K562 (cell line): ENCODE measurements around the gene BCKDK. TPM values are rescaled to one million over a fixed set of nuclear protein-coding genes. Genes with fewer than 3 reads are reported as not detected.

Experiments
- ATF1 ChIP-seq, 2 experiments: fragments of 450-650 bp in 1 of 2; IDR thresholded peaks; 2 replicates each; pipeline ENCODE4 v1.6.1; 2016; ENCODE audit warnings: missing compliant biosample characterization in 1 of 2, missing genetic modification characterization in 1 of 2
- FOXA3 ChIP-seq, 2 experiments: fragments of 450-650 bp in 1 of 2; sonication (generic) in 1 of 2; formaldehyde crosslinking; IDR thresholded peaks in 1 of 2; conservative IDR thresholded peaks in 1 of 2; 2 replicates each; pipeline versions ENCODE4 v1.4.0 to v1.8.0; 2020 to 2022; ENCODE audit warnings: mild to moderate bottlenecking in 2 of 2, missing genetic modification reagents in 1 of 2
- JUN ChIP-seq, 2 experiments: sonication (generic) in 1 of 2; formaldehyde crosslinking in 1 of 2; IDR thresholded peaks; 2 replicates each; pipeline versions ENCODE4 v1.6.1 to v1.8.0; 2012 to 2022; ENCODE audit warnings: borderline replicate concordance in 2 of 2, mild to moderate bottlenecking in 2 of 2, improper control_type of control experiment in 1 of 2, low read depth in 1 of 2, low read length in 1 of 2, missing genetic modification reagents in 1 of 2
- PHF8 ChIP-seq: fragments of 200-600 bp; sonication (generic); IDR thresholded peaks from 2 replicates; pipeline ENCODE4 v1.6.1; 2012; ENCODE audit warnings: mixed run types, mild to moderate bottlenecking, inconsistent platforms, low read length, moderate library complexity, borderline replicate concordance
- SETDB1 ChIP-seq: IDR thresholded peaks from one replicate; pipeline ENCODE4 v1.6.1; 2012; ENCODE audit warnings: low read length, control low read depth, inconsistent platforms
- VEZF1 ChIP-seq: fragments of 200-800 bp; sonication (Bioruptor generic); IDR thresholded peaks from 2 replicates; pipeline ENCODE4 v1.6.1; 2017; ENCODE audit warnings: missing genetic modification characterization, missing compliant biosample characterization
- ZNF253 ChIP-seq: fragments of 250-450 bp; sonication (Bioruptor Pico); conservative IDR thresholded peaks from 2 replicates; pipeline ENCODE4 v1.6.1; 2021; ENCODE audit warnings: mild to moderate bottlenecking
- ZNF592 ChIP-seq: fragments of 450-650 bp; IDR thresholded peaks from 2 replicates; pipeline ENCODE4 v1.6.1; 2017; ENCODE audit warnings: antibody characterized with exemption, mild to moderate bottlenecking
- polyA plus RNA-seq, 8 experiments: library from polyadenylated mRNA; depleted of rRNA in 4 of 8; stranded (reverse) in 5 of 8; unstranded in 3 of 8; fragments of >200 nt; fragmentation: Nextera tagmentation in 2 of 8; fragmentation: Illumina TruSeq in 1 of 8; extraction: Ambion mirVana in 2 of 8; extraction: Trizol in 1 of 8; gene quantifications; 2 replicates each; pipeline versions ENCODE4 v1.2.1 to v1.2.3, GENCODE V29; 2011 to 2014; ENCODE audit warnings: inconsistent platforms in 1 of 8, missing spikeins in 1 of 8
- total RNA-seq, 7 experiments: library from RNA; depleted of rRNA in 6 of 7; stranded (reverse); fragments of >200 nt in 6 of 7; fragmentation: Illumina TruSeq in 2 of 7; extraction: Trizol in 2 of 7; gene quantifications; 2 replicates each; pipeline versions ENCODE4 v1.2.1 to v1.2.3, GENCODE V29; 2011 to 2021; ENCODE audit warnings: low replicate concordance in 1 of 7
- TF ChIP-seq, protein P1 (sequence below), 2 experiments: fragments of 450-650 bp in 1 of 2; sonication (generic) in 1 of 2; formaldehyde crosslinking in 1 of 2; IDR thresholded peaks; 2 replicates each; pipeline versions ENCODE4 v1.7.1 to v1.9.0; 2016 to 2022; ENCODE audit warnings: inconsistent platforms in 1 of 2, mild to moderate bottlenecking in 1 of 2, missing genetic modification reagents in 1 of 2

BCKDK gene
- total and polyA plus RNA-seq, 9 of the 15 experiments (the other 6 are each of a cell fraction or from before 2014, with no cell fraction given) = 0.58 to 34.8 (median 13.1) TPM

- TF ChIP-seq ZNF592 (no peak), VEZF1 (CRISPR knock-in tag) (peak; percentile 88), PHF8 (peak; percentile 80; the same call in 1 of the 2 replicates), JUN (IDR thresholded peaks at IDR 0.05; ENCODE audit: borderline replicate concordance, low read depth, low read length) (peak; percentile 63; the same call in 1 of the 2 replicates), JUN (CRISPR knock-in tag; IDR thresholded peaks at IDR 0.05; ENCODE audit: borderline replicate concordance) (no peak), ATF1 (CRISPR knock-in tag; IDR thresholded peaks at IDR 0.05) (peak; percentile 62), ATF1 (tag; IDR thresholded peaks at IDR 0.05) (peak; percentile 97), SETDB1 (no peak), FOXA3 (CRISPR knock-in tag; conservative IDR thresholded peaks at IDR 0.05 in 1 of 2, IDR thresholded peaks at IDR 0.05 in 1 of 2) (0 out of 4 replicates have a peak, but pooled peaks of 1 of the 2 experiments have one; percentile 43), ZNF253 (0 out of 2 replicates have a peak, but pooled peaks have one; percentile 58)
- TF ChIP-seq, protein P1, sequence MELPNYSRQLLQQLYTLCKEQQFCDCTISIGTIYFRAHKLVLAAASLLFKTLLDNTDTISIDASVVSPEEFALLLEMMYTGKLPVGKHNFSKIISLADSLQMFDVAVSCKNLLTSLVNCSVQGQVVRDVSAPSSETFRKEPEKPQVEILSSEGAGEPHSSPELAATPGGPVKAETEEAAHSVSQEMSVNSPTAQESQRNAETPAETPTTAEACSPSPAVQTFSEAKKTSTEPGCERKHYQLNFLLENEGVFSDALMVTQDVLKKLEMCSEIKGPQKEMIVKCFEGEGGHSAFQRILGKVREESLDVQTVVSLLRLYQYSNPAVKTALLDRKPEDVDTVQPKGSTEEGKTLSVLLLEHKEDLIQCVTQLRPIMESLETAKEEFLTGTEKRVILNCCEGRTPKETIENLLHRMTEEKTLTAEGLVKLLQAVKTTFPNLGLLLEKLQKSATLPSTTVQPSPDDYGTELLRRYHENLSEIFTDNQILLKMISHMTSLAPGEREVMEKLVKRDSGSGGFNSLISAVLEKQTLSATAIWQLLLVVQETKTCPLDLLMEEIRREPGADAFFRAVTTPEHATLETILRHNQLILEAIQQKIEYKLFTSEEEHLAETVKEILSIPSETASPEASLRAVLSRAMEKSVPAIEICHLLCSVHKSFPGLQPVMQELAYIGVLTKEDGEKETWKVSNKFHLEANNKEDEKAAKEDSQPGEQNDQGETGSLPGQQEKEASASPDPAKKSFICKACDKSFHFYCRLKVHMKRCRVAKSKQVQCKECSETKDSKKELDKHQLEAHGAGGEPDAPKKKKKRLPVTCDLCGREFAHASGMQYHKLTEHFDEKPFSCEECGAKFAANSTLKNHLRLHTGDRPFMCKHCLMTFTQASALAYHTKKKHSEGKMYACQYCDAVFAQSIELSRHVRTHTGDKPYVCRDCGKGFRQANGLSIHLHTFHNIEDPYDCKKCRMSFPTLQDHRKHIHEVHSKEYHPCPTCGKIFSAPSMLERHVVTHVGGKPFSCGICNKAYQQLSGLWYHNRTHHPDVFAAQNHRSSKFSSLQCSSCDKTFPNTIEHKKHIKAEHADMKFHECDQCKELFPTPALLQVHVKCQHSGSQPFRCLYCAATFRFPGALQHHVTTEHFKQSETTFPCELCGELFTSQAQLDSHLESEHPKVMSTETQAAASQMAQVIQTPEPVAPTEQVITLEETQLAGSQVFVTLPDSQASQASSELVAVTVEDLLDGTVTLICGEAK (IDR thresholded peaks at IDR 0.05) = peak; percentile 98
- TF ChIP-seq, protein P1 (CRISPR knock-in tag; IDR thresholded peaks at IDR 0.05) = no peak
These were observed 9.4 kb downstream of the BCKDK start, which contains the start of gene KAT8 (continued) for GRCh38 chr16:31117384-31118222.
